Smooth muscle cell (in vitro differentiated cells): Measurements from ENCODE around the gene SFMBT2. TPM values are rescaled to one million over a fixed set of nuclear protein-coding genes. Genes with fewer than 3 reads are reported as not detected.

Experiments used
- DNase-seq: peaks from one replicate; lab custom pipeline; 2025; ENCODE audit not compliant: unreplicated experiment; lab: John Stamatoyannopoulos, UW
- H2AFZ ChIP-seq: fragments of 200-600 bp; sonication (generic); 2 replicates; pipeline ENCODE4 v1.6.0; 2016; ENCODE audit warnings: antibody characterized with exemption, low read depth, mild to moderate bottlenecking
- H3F3A ChIP-seq: fragments of 200-600 bp; sonication (generic); 2 replicates; pipeline ENCODE4 v1.6.0; 2017; ENCODE audit warnings: antibody characterized with exemption, low read depth
- H3K27ac ChIP-seq: fragments of 200-600 bp; sonication (generic); 2 replicates; pipeline ENCODE4 v1.5.1; 2016; ENCODE audit warnings: low read depth, mild to moderate bottlenecking
- H3K27me3 ChIP-seq: fragments of 200-600 bp; sonication (generic); 2 replicates; pipeline ENCODE4 v1.6.1; 2016; ENCODE audit warnings: low read depth, mild to moderate bottlenecking
- H3K36me3 ChIP-seq: fragments of 200-600 bp; sonication (generic); 2 replicates; pipeline ENCODE4 v1.5.1; 2016; ENCODE audit warnings: low read depth
- H3K4me1 ChIP-seq: fragments of 200-600 bp; sonication (generic); 2 replicates; pipeline ENCODE4 v1.5.1; 2016; ENCODE audit warnings: low read depth
- H3K4me2 ChIP-seq: fragments of 200-600 bp; sonication (generic); 2 replicates; pipeline ENCODE4 v1.6.0; 2016; ENCODE audit warnings: mild to moderate bottlenecking
- H3K4me3 ChIP-seq: fragments of 200-600 bp; sonication (generic); 2 replicates; pipeline ENCODE4 v1.5.1; 2016; ENCODE audit warnings: mild to moderate bottlenecking
- H3K79me2 ChIP-seq: fragments of 200-600 bp; sonication (generic); 2 replicates; pipeline ENCODE4 v1.6.0; 2016; ENCODE audit warnings: low read depth, mild to moderate bottlenecking
- H3K9ac ChIP-seq: fragments of 200-600 bp; sonication (generic); 2 replicates; pipeline ENCODE4 v1.6.0; 2016; ENCODE audit warnings: low read depth
- H3K9me3 ChIP-seq: fragments of 200-600 bp; sonication (generic); replicated peaks from 2 replicates; pipeline ENCODE4 v1.5.1; 2016; ENCODE audit warnings: low read depth
- H4K20me1 ChIP-seq: fragments of 200-600 bp; sonication (generic); 2 replicates; pipeline ENCODE4 v1.6.0; 2016; ENCODE audit warnings: low read depth
- CTCF ChIP-seq: fragments of 200-600 bp; sonication (generic); IDR thresholded peaks from 2 replicates; pipeline ENCODE4 v1.5.1; 2017; ENCODE audit warnings: borderline replicate concordance, mild to moderate bottlenecking, antibody characterized with exemption; ENCODE audit not compliant: insufficient read depth, poor library complexity, severe bottlenecking
- whole genome bisulfite sequencing: methylation state at CpG from one replicate; pipeline ENCODE4 v1.1.7; 2016; ENCODE audit warnings: low lambda C conversion rate; 5-methylcytosine and 5-hydroxymethylcytosine counted together
- polyA plus RNA-seq: library from polyadenylated mRNA; unstranded; fragments of >200 nt; fragmentation: Nextera tagmentation; extraction: Ambion mirVana; gene quantifications from 2 replicates; pipeline ENCODE4 v1.2.1, GENCODE V29; 2016
- total RNA-seq: library from RNA; depleted of rRNA; stranded (reverse); fragments of >200 nt; gene quantifications from 2 replicates; pipeline ENCODE4 v1.2.3, GENCODE V29; 2014

SFMBT2 gene
- total and polyA plus RNA-seq, 2 experiments from 2014 or later, result 0.90 to 1.4 TPM

GRCh38 chr10:7275761-7276440 is 134.9 kb downstream of the SFMBT2 start:
- no peak for TF ChIP-seq CTCF
- no peak overlapping the region for H2AFZ ChIP-seq
- 88% methylated on average over 12 of the region's 12 CpGs for WGBS
- no peaks in the 10 kb centered on the region for H4K20me1 ChIP-seq
- H3K79me2 ChIP-seq, result no peaks in the 10 kb centered on the region
- H3F3A ChIP-seq, result no peaks in the 10 kb centered on the region
- no peaks in the 10 kb centered on the region for H3K27me3 ChIP-seq
- no peak overlapping the region for H3K27ac ChIP-seq
- no peak overlapping the region for H3K9ac ChIP-seq
- no peak overlapping the region for H3K4me3 ChIP-seq
- no peaks in the 10 kb centered on the region for H3K36me3 ChIP-seq
- no peaks in the 10 kb centered on the region for H3K9me3 ChIP-seq
- H3K4me1 ChIP-seq, result peaks cover 8% of the 10 kb centered on the region
- DNase-seq, result no peak
- H3K4me2 ChIP-seq, result no peak overlapping the region

DNA sequence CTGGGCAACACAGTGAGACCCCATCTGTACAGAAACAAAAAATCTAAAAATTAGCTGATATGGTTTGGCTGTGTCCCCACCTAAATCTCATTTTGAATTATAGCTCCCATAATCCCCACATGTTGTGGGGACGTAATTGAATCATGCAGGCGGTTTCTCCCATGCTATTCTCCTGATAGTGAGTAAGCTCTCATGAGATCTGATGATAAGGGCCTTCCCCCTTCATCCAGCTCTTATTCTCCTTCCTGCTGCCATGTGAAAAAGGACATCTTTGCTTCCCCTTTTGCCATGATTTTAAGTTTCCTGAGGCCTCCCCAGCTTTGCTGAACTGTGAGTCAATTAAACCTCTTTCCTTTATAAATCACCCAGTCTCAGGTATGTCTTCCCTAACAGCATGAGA is 136.5 kb downstream of the SFMBT2 start:
- H3K27ac ChIP-seq, result no peak overlapping the region
- WGBS, result 84% methylated on average over 2 of the region's 2 CpGs
- H2AFZ ChIP-seq, result no peak overlapping the region
- H4K20me1 ChIP-seq, result no peaks in the 10 kb centered on the region
- H3K79me2 ChIP-seq, result no peaks in the 10 kb centered on the region
- no peak for DNase-seq
- H3K9ac ChIP-seq, result no peak overlapping the region
- H3K36me3 ChIP-seq, result no peaks in the 10 kb centered on the region
- no peak overlapping the region for H3K4me3 ChIP-seq
- TF ChIP-seq CTCF, result no peak
- H3K27me3 ChIP-seq, result no peaks in the 10 kb centered on the region
- peaks cover 5% of the 10 kb centered on the region for H3F3A ChIP-seq
- no peaks in the 10 kb centered on the region for H3K9me3 ChIP-seq
- H3K4me2 ChIP-seq, result no peak overlapping the region
- peaks cover 8% of the 10 kb centered on the region for H3K4me1 ChIP-seq

DNA sequence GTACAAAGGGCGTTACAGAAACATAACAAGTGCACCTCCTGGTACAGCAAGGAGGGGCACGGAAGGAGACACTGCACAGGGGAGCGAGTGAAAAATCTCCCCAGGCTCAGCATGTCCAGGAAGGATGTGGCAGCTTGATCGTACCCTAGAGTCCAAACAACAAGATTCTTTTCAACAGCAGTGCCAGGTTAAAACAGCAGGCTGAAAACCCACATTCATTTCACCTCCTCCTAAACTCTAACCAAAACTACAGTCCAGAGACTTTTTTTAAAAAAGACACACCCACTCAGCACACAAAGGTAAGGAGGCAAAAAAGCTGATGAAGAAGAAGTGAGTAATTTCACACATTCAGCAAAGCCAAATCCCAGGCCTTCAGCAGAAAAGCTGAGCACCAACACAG is 138.8 kb downstream of the SFMBT2 start:
- no peaks in the 10 kb centered on the region for H3K79me2 ChIP-seq
- no peak overlapping the region for H3K9ac ChIP-seq
- no peaks in the 10 kb centered on the region for H3K36me3 ChIP-seq
- no peak for TF ChIP-seq CTCF
- H3K9me3 ChIP-seq, result no peaks in the 10 kb centered on the region
- WGBS, result 98% methylated on average over 4 of the region's 4 CpGs
- no peaks in the 10 kb centered on the region for H3K27me3 ChIP-seq
- H3F3A ChIP-seq, result peaks cover 5% of the 10 kb centered on the region
- H2AFZ ChIP-seq, result no peak overlapping the region
- H4K20me1 ChIP-seq, result no peaks in the 10 kb centered on the region
- H3K4me3 ChIP-seq, result no peak overlapping the region
- H3K4me2 ChIP-seq, result no peak overlapping the region
- no peak for DNase-seq
- H3K27ac ChIP-seq, result no peak overlapping the region
- no peaks in the 10 kb centered on the region for H3K4me1 ChIP-seq

GRCh38 chr10:7269988-7270387 is 140.8 kb downstream of the SFMBT2 start:
- H3F3A ChIP-seq, result peaks cover 5% of the 10 kb centered on the region
- H3K27ac ChIP-seq, result peak overlapping the region; percentile 89
- no peaks in the 10 kb centered on the region for H3K36me3 ChIP-seq
- no peaks in the 10 kb centered on the region for H3K27me3 ChIP-seq
- WGBS, result 78% methylated on average over 5 of the region's 5 CpGs
- peak overlapping the region; percentile 83 for H3K9ac ChIP-seq
- no peak for TF ChIP-seq CTCF
- no peaks in the 10 kb centered on the region for H4K20me1 ChIP-seq
- no peak overlapping the region for H2AFZ ChIP-seq
- no peaks in the 10 kb centered on the region for H3K9me3 ChIP-seq
- no peak overlapping the region for H3K4me3 ChIP-seq
- peak overlapping the region; percentile 81 for H3K4me2 ChIP-seq
- H3K79me2 ChIP-seq, result no peaks in the 10 kb centered on the region
- no peak for DNase-seq
- H3K4me1 ChIP-seq, result no peaks in the 10 kb centered on the region
